NCI-H526 treated with DMSO at 0.1 percent for 48 hours (cell line): ENCODE measurements around the gene LCN1.
"Not testable (repeated sequence)": the region's sequence is repeated elsewhere in the genome, so short reads cannot be mapped to it uniquely, and the experiment has no call there.

Experiments
- DNase-seq: peaks from one replicate; lab custom pipeline; 2025; lab: John Stamatoyannopoulos, UW

The LCN1 gene

GRCh38 chr9:135505406-135506187 lies 15.6 kb upstream of the LCN1 start:
- no peak for DNase-seq

- DNase-seq = no peak
Observed at GRCh38 chr9:135506327-135507103, 14.7 kb upstream of the LCN1 start.

GRCh38 chr9:135507104-135508035 lies 13.9 kb upstream of the LCN1 start:
- DNase-seq = no peak

- no peak for DNase-seq
Observed at GRCh38 chr9:135508211-135508820, 12.9 kb upstream of the LCN1 start.

GRCh38 chr9:135509458-135509857 lies 11.8 kb upstream of the LCN1 start:
- DNase-seq = no peak

- no peak for DNase-seq
Observed at GRCh38 chr9:135512241-135512603, 9.0 kb upstream of the LCN1 start.

GRCh38 chr9:135512904-135513303 lies 8.3 kb upstream of the LCN1 start:
- no peak for DNase-seq

- DNase-seq = no peak
Observed at GRCh38 chr9:135513351-135513846, 7.8 kb upstream of the LCN1 start.

- not testable (repeated sequence) for DNase-seq
Observed at GRCh38 chr9:135513906-135514305, 7.3 kb upstream of the LCN1 start.

GRCh38 chr9:135514342-135515082 lies 6.7 kb upstream of the LCN1 start:
- no peak for DNase-seq

- DNase-seq = no peak
Observed at GRCh38 chr9:135515083-135515951, 5.9 kb upstream of the LCN1 start.

GRCh38 chr9:135516132-135516860 lies 4.9 kb upstream of the LCN1 start:
- DNase-seq = no peak

GRCh38 chr9:135517407-135517822 lies 3.8 kb upstream of the LCN1 start:
- DNase-seq = no peak

- no peak for DNase-seq
Observed at GRCh38 chr9:135519179-135519971, 1.9 kb upstream of the LCN1 start.

GRCh38 chr9:135521608-135522095 lies 412 bp downstream of the LCN1 start:
- no peak for DNase-seq

GRCh38 chr9:135522137-135522877 lies 1.1 kb downstream of the LCN1 start:
- DNase-seq = no peak

- DNase-seq = no peak
Observed at GRCh38 chr9:135522931-135523330, 1.7 kb downstream of the LCN1 start.
